Measurements from ENCODE around the gene NMRAL1. TPM values are rescaled to one million over a fixed set of nuclear protein-coding genes. Genes with fewer than 3 reads are reported as not detected.

NMRAL1 gene
- total RNA-seq, 5 donors from 2014 or later (not counting 1 experiment from before 2014, with no cell fraction given) = 50.1 to 79.1 (median 62.1) TPM

DNA sequence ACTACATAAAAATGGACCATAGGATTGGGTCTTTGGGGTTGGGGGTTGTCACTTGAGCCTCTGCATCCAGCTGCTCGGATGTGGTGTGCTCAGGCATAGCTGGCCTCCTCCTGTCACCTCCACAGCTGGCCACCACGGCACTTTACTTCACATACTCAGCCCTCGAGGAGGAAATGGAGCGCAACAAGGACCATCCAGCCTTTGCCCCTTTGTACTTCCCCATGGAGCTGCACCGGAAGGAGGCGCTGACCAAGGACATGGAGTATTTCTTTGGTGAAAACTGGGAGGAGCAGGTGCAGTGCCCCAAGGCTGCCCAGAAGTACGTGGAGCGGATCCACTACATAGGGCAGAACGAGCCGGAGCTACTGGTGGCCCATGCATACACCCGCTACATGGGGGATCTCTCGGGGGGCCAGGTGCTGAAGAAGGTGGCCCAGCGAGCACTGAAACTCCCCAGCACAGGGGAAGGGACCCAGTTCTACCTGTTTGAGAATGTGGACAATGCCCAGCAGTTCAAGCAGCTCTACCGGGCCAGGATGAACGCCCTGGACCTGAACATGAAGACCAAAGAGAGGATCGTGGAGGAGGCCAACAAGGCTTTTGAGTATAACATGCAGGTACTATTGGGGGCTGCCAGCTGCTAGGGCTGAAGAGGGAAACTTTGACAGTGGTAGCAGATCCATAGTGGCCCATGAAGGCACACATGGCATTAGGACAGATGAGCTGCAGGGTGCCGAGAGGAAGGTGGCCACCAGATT, 33.3 kb upstream of the NMRAL1 start:
- no peak for DNase-seq
- Histone ChIP-seq H3K27me3 (replicated peaks in 1 of 2; ENCODE audit: control insufficient read depth in 2 of 2, extremely low read depth in 1 of 2, insufficient read depth in 2 of 2, low read length in 1 of 2) (no peaks in the 10 kb centered on the region), H3K4me1 (ENCODE audit: control insufficient read depth in 1 of 2, extremely low read depth in 1 of 2, insufficient read depth in 2 of 2, low read length in 2 of 2) (peaks cover 31 to 80% of the 10 kb centered on the region in 2 experiments), H3K27ac (ENCODE audit: low read length) (peak overlapping the region; percentile 97), H3K36me3 (ENCODE audit: control insufficient read depth in 2 of 2, extremely low read depth in 1 of 2, insufficient read depth in 1 of 2, low read length in 1 of 2) (peaks cover 23 to 61% of the 10 kb centered on the region in 2 donors), H3K4me3 (ENCODE audit: control insufficient read depth in 1 of 2, extremely low read depth in 1 of 2, low read length in 1 of 2) (no peak overlapping the region), H3K9me3 (no peaks in the 10 kb centered on the region)
- ChIA-PET CTCF (interaction anchor here (0.5 to 3.4 kb wide), 7 partner anchors 11 to 235 kb away, joined by 3 to 39 read pairs (median 5); partner anchors contain the start of gene TFAP4 (in 1 of the 2)), POLR2A (interaction anchor here (1.2 to 1.3 kb wide), 2 partner anchors 9 to 41 kb away, joined by 3 to 5 read pairs; no protein-coding TSS in a partner anchor)
- no peaks in the 10 kb centered on the region for H3K9me3 Mint-ChIP-seq
- no peaks in the 10 kb centered on the region for H3K27me3 Mint-ChIP-seq
- no peak for ATAC-seq (replicated peaks in 1 of 4)
- H3K4me1 Mint-ChIP-seq = peaks cover 59 to 72% (median 59%) of the 10 kb centered on the region in 3 donors
- H3K36me3 Mint-ChIP-seq = peaks cover 44% of the 10 kb centered on the region
- H3K4me3 Mint-ChIP-seq = no peak overlapping the region
- peak overlapping the region; percentile 95 to 99 for H3K27ac Mint-ChIP-seq
- WGBS (ENCODE audit: insufficient coverage) = over 99% methylated on average over 13 of the region's 17 CpGs

- CTCF ChIA-PET = interaction anchor here (1.0 to 3.4 kb wide), 13 partner anchors 10 to 144 kb away, joined by 3 to 39 read pairs (median 8); partner anchors contain the start of genes HMOX2 (in 1 of the 2) and MGRN1 (in 1 of the 2)
- Histone ChIP-seq H3K36me3 (ENCODE audit: control insufficient read depth in 2 of 2, extremely low read depth in 1 of 2, insufficient read depth in 1 of 2, low read length in 1 of 2) (peaks cover 13 to 48% of the 10 kb centered on the region in 2 donors), H3K9me3 (no peaks in the 10 kb centered on the region), H3K27ac (ENCODE audit: low read length) (peak overlapping the region; percentile 97), H3K27me3 (replicated peaks in 1 of 2; ENCODE audit: control insufficient read depth in 2 of 2, extremely low read depth in 1 of 2, insufficient read depth in 2 of 2, low read length in 1 of 2) (no peaks in the 10 kb centered on the region), H3K4me3 (ENCODE audit: control insufficient read depth in 1 of 2, extremely low read depth in 1 of 2, low read length in 1 of 2) (no peak overlapping the region), H3K4me1 (ENCODE audit: control insufficient read depth in 1 of 2, extremely low read depth in 1 of 2, insufficient read depth in 2 of 2, low read length in 2 of 2) (peaks cover 41 to 80% of the 10 kb centered on the region in 2 experiments)
- ATAC-seq (replicated peaks in 1 of 4) (peak; percentile 35 to 50 (median 38)), DNase-seq (peak; percentile 24 to 84 (median 49))
- Mint-ChIP-seq H3K27ac (peak overlapping the region; percentile 95 to 99), H3K27me3 (no peaks in the 10 kb centered on the region), H3K4me1 (peaks cover 62 to 75% (median 69%) of the 10 kb centered on the region in 3 donors), H3K36me3 (peaks cover 32% of the 10 kb centered on the region), H3K4me3 (peak overlapping the region; percentile 70 to 72 (median 70)), H3K9me3 (no peaks in the 10 kb centered on the region)
- POLR2A ChIA-PET = interaction anchor here in 1 of 2 donors (0.6 kb wide), 1 partner anchor 25 kb away, joined by 5 read pairs; no protein-coding TSS in a partner anchor
- 3% methylated on average over 3 of the region's 3 CpGs for WGBS (ENCODE audit: insufficient coverage)
Observed at GRCh38 chr16:4506450-4506849, 32.0 kb upstream of the NMRAL1 start.

- peak overlapping the region; percentile 95 to 99 for H3K27ac Mint-ChIP-seq
- DNase-seq (peak; percentile 55 to 92 (median 81)), ATAC-seq (replicated peaks in 1 of 4) (peak; percentile 89 to 93 (median 92))
- 4% methylated on average over 10 of the region's 13 CpGs for WGBS (ENCODE audit: insufficient coverage)
- H3K4me1 Mint-ChIP-seq = peaks cover 64 to 76% (median 69%) of the 10 kb centered on the region in 3 donors
- ChIA-PET POLR2A (interaction anchor here (0.6 to 1.4 kb wide), 9 partner anchors 11 to 111 kb away, joined by 3 to 6 read pairs (median 5); partner anchors contain the start of gene CORO7 (in 1 of the 2)), CTCF (interaction anchor here (0.6 to 3.4 kb wide), 21 partner anchors 9 to 252 kb away, joined by 3 to 39 read pairs (median 5); partner anchors contain the start of genes HMOX2 (in 1 of the 2) and MGRN1 (in 1 of the 2))
- Histone ChIP-seq H3K27me3 (replicated peaks in 1 of 2; ENCODE audit: control insufficient read depth in 2 of 2, extremely low read depth in 1 of 2, insufficient read depth in 2 of 2, low read length in 1 of 2) (no peaks in the 10 kb centered on the region), H3K9me3 (no peaks in the 10 kb centered on the region), H3K36me3 (ENCODE audit: control insufficient read depth in 2 of 2, extremely low read depth in 1 of 2, insufficient read depth in 1 of 2, low read length in 1 of 2) (peaks cover 11 to 39% of the 10 kb centered on the region in 2 donors), H3K4me1 (ENCODE audit: control insufficient read depth in 1 of 2, extremely low read depth in 1 of 2, insufficient read depth in 2 of 2, low read length in 2 of 2) (peaks cover 47 to 79% of the 10 kb centered on the region in 2 experiments), H3K27ac (ENCODE audit: low read length) (peak overlapping the region; percentile 97), H3K4me3 (ENCODE audit: control insufficient read depth in 1 of 2, extremely low read depth in 1 of 2, low read length in 1 of 2) (peak overlapping the region; percentile 30 to 32)
- peak overlapping the region; percentile 70 to 72 (median 70) for H3K4me3 Mint-ChIP-seq
- H3K36me3 Mint-ChIP-seq = peaks cover 23% of the 10 kb centered on the region
- H3K9me3 Mint-ChIP-seq = no peaks in the 10 kb centered on the region
- H3K27me3 Mint-ChIP-seq = no peaks in the 10 kb centered on the region
Observed at GRCh38 chr16:4505356-4506147, 31.1 kb upstream of the NMRAL1 start.

DNA sequence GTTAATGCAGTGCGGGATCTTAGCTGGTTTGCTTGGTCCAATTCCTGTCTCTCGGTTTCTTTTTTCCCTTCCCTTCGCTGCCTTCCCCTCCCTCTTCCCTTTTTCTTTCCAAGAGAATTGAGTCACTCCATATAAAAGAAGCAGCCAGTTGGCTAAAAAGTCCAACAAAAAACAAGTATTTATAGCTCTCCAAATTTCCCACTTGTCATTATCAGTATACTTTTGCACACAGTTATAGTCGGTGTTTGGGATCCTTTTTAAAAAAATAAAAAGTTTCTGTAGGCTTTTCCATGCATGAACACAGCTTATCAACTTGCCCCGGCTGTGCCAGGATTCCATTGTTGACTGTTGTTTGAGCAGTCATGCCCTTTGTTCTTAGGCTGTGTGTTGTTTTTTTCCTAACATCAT, 26.6 kb upstream of the NMRAL1 start:
- H3K27ac ChIP-seq (ENCODE audit: low read length) = peak overlapping the region; percentile 56
- Mint-ChIP-seq H3K27ac (peak overlapping the region; percentile 93 to 95), H3K27me3 (no peaks in the 10 kb centered on the region), H3K4me1 (peaks cover 88 to 96% (median 88%) of the 10 kb centered on the region in 3 donors), H3K4me3 (peak overlapping the region in 1 of 3 donors; percentile 72), H3K9me3 (no peaks in the 10 kb centered on the region), H3K36me3 (peaks cover 11% of the 10 kb centered on the region)
- H3K27me3 ChIP-seq (replicated peaks in 1 of 2; ENCODE audit: control insufficient read depth in 2 of 2, extremely low read depth in 1 of 2, insufficient read depth in 2 of 2, low read length in 1 of 2) = no peaks in the 10 kb centered on the region
- CTCF ChIA-PET = interaction anchor here in 1 of 2 donors (0.5 to 1.5 kb wide), 3 partner anchors 9 to 329 kb away, joined by 3 to 4 read pairs (median 4); no protein-coding TSS in a partner anchor
- H3K4me1 ChIP-seq (ENCODE audit: control insufficient read depth in 1 of 2, extremely low read depth in 1 of 2, insufficient read depth in 2 of 2, low read length in 2 of 2) = peaks cover 64 to 70% of the 10 kb centered on the region in 2 experiments
- no peaks in the 10 kb centered on the region for H3K9me3 ChIP-seq
- H3K4me3 ChIP-seq (ENCODE audit: control insufficient read depth in 1 of 2, extremely low read depth in 1 of 2, low read length in 1 of 2) = no peak overlapping the region
- peaks cover 2 to 13% of the 10 kb centered on the region in 2 donors for H3K36me3 ChIP-seq (ENCODE audit: control insufficient read depth in 2 of 2, extremely low read depth in 1 of 2, insufficient read depth in 1 of 2, low read length in 1 of 2)
- DNase-seq (no peak), ATAC-seq (replicated peaks in 1 of 4) (no peak)
- POLR2A ChIA-PET = interaction anchor here (0.5 to 1.5 kb wide), 9 partner anchors 11 to 375 kb away, joined by 3 to 12 read pairs (median 3); partner anchors contain the start of gene CORO7 (in 1 of the 2)
- WGBS (ENCODE audit: insufficient coverage) = no CpG with 5 or more reads among the region's 5 CpGs

DNA sequence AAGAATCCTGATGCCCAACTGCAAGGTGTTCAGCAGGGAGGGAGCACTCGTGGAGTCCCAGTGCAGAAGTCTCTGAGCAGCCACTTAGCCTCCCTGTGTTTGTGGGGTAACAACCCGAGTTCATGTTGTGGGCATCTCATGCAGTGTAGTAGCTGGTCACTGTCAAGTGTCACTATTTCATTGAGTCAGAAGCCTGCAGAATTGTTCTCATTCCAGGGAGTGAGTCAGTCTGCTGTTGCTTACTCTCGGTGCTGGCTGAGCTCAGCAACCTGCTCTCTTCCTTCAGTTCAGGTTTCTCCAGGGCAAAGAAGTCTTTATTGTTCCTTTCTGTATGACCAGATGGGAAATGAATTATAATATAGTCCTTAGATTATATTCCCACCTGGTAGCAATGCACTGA, 25.8 kb upstream of the NMRAL1 start:
- CTCF ChIA-PET = interaction anchor here in 1 of 2 donors (1.5 kb wide), 1 partner anchor 10 kb away, joined by 4 read pairs; no protein-coding TSS in a partner anchor

More for the DNA sequence above, 25.8 kb upstream of the NMRAL1 start:
- no peaks in the 10 kb centered on the region for H3K9me3 Mint-ChIP-seq
- Histone ChIP-seq H3K4me1 (ENCODE audit: control insufficient read depth in 1 of 2, extremely low read depth in 1 of 2, insufficient read depth in 2 of 2, low read length in 2 of 2) (peaks cover 60 to 67% of the 10 kb centered on the region in 2 experiments), H3K9me3 (no peaks in the 10 kb centered on the region), H3K36me3 (ENCODE audit: control insufficient read depth in 2 of 2, extremely low read depth in 1 of 2, insufficient read depth in 1 of 2, low read length in 1 of 2) (peaks cover 2 to 16% of the 10 kb centered on the region in 2 donors), H3K27me3 (replicated peaks in 1 of 2; ENCODE audit: control insufficient read depth in 2 of 2, extremely low read depth in 1 of 2, insufficient read depth in 2 of 2, low read length in 1 of 2) (no peaks in the 10 kb centered on the region), H3K4me3 (ENCODE audit: control insufficient read depth in 1 of 2, extremely low read depth in 1 of 2, low read length in 1 of 2) (no peak overlapping the region), H3K27ac (ENCODE audit: low read length) (peak overlapping the region; percentile 56)
- H3K27me3 Mint-ChIP-seq = no peaks in the 10 kb centered on the region
- peak overlapping the region in 1 of 3 donors; percentile 72 for H3K4me3 Mint-ChIP-seq
- ATAC-seq (replicated peaks in 1 of 4) (no peak), DNase-seq (no peak)
- 54% methylated on average over 3 of the region's 3 CpGs for WGBS (ENCODE audit: insufficient coverage)
- POLR2A ChIA-PET = interaction anchor here in 1 of 2 donors (0.6 to 1.5 kb wide), 3 partner anchors 10 to 98 kb away, joined by 3 to 5 read pairs (median 3); no protein-coding TSS in a partner anchor
- H3K27ac Mint-ChIP-seq = peak overlapping the region; percentile 93 to 95
- peaks cover 88 to 96% (median 88%) of the 10 kb centered on the region in 3 donors for H3K4me1 Mint-ChIP-seq
- peaks cover 10% of the 10 kb centered on the region for H3K36me3 Mint-ChIP-seq

All from T-cell (primary cell).